Measurements from ENCODE around the gene RCE1.

The RCE1 gene

GRCh38 chr11:66849501-66850234, 6.4 kb downstream of the RCE1 start:
- no peak for DNase-seq (ENCODE audit: low spot score)
- in situ Hi-C loops (cut with MboI; ENCODE audit: low sequenced_read_pairs, unreplicated experiment) = no loop called here
- TF ChIP-seq CTCF (IDR thresholded peaks at IDR 0.05; ENCODE audit: borderline replicate concordance, control extremely low read depth, extremely low read depth, insufficient read depth, missing control alignments) = no peak

GRCh38 chr11:66850235-66850587, 7.0 kb downstream of the RCE1 start:
- TF ChIP-seq CTCF (IDR thresholded peaks at IDR 0.05; ENCODE audit: borderline replicate concordance, control extremely low read depth, extremely low read depth, insufficient read depth, missing control alignments) = no peak
- no peak for DNase-seq (ENCODE audit: low spot score)
- in situ Hi-C loops (cut with MboI; ENCODE audit: low sequenced_read_pairs, unreplicated experiment) = no loop called here

GRCh38 chr11:66850588-66851238, 7.5 kb downstream of the RCE1 start:
- in situ Hi-C loops (cut with MboI; ENCODE audit: low sequenced_read_pairs, unreplicated experiment) = no loop called here

GRCh38 chr11:66851239-66851596, 8.0 kb downstream of the RCE1 start:
- DNase-seq (ENCODE audit: low spot score) = no peak
- in situ Hi-C loops (cut with MboI; ENCODE audit: low sequenced_read_pairs, unreplicated experiment) = no loop called here
- TF ChIP-seq CTCF (IDR thresholded peaks at IDR 0.05; ENCODE audit: borderline replicate concordance, control extremely low read depth, extremely low read depth, insufficient read depth, missing control alignments) = no peak

More at GRCh38 chr11:66850588-66851238, 7.5 kb downstream of the RCE1 start:
- no peak for TF ChIP-seq CTCF (IDR thresholded peaks at IDR 0.05; ENCODE audit: borderline replicate concordance, control extremely low read depth, extremely low read depth, insufficient read depth, missing control alignments)
- no peak for DNase-seq (ENCODE audit: low spot score)

GRCh38 chr11:66851698-66852465, 8.6 kb downstream of the RCE1 start:
- no peak for TF ChIP-seq CTCF (IDR thresholded peaks at IDR 0.05; ENCODE audit: borderline replicate concordance, control extremely low read depth, extremely low read depth, insufficient read depth, missing control alignments)
- peak; percentile 68 for DNase-seq (ENCODE audit: low spot score)
- in situ Hi-C loops (cut with MboI; ENCODE audit: low sequenced_read_pairs, unreplicated experiment) = no loop called here

GRCh38 chr11:66852466-66853241, 9.4 kb downstream of the RCE1 start:
- TF ChIP-seq CTCF (IDR thresholded peaks at IDR 0.05; ENCODE audit: borderline replicate concordance, control extremely low read depth, extremely low read depth, insufficient read depth, missing control alignments) = no peak
- in situ Hi-C loops (cut with MboI; ENCODE audit: low sequenced_read_pairs, unreplicated experiment) = no loop called here
- no peak for DNase-seq (ENCODE audit: low spot score)
